Endothelial cell of umbilical vein (primary cell): ENCODE data around the gene SDC1.

ENCODE experiments used
- POLR2A ChIP-seq: IDR thresholded peaks from 2 replicates; pipeline ENCODE4 v1.6.1; 2012; ENCODE audit warnings: low read depth, mild to moderate bottlenecking, control low read depth, low read length
- TF ChIP-seq, protein P1 (sequence below), 2 donors: IDR thresholded peaks; 1 replicate in 1 of 2; 2 replicates in 1 of 2; pipeline ENCODE4 v1.5.1; 2011; ENCODE audit warnings: low read length in 2 of 2, mild to moderate bottlenecking in 2 of 2, moderate library complexity in 2 of 2, control low read depth in 1 of 2, inconsistent platforms in 1 of 2, low read depth in 1 of 2; ENCODE audit not compliant: insufficient read depth in 1 of 2; ENCODE audit errors: extremely low read depth in 1 of 2

DNA sequence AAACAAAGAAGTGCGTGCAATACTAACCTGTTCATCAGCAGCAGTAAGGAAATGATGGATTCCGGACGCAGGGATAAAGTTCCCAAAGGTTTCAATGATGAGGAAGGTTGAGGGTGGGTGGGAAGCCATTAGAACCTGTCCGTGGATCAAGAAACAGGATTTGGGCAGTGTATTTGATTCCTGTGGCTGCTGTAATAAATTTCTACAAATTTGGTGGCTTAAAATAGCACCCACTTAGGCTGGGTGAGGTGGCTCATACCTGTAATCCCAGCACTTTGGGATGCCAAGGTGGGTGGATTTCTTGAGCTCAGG, 5.1 kb upstream of the SDC1 start:
- TF ChIP-seq, protein P1, sequence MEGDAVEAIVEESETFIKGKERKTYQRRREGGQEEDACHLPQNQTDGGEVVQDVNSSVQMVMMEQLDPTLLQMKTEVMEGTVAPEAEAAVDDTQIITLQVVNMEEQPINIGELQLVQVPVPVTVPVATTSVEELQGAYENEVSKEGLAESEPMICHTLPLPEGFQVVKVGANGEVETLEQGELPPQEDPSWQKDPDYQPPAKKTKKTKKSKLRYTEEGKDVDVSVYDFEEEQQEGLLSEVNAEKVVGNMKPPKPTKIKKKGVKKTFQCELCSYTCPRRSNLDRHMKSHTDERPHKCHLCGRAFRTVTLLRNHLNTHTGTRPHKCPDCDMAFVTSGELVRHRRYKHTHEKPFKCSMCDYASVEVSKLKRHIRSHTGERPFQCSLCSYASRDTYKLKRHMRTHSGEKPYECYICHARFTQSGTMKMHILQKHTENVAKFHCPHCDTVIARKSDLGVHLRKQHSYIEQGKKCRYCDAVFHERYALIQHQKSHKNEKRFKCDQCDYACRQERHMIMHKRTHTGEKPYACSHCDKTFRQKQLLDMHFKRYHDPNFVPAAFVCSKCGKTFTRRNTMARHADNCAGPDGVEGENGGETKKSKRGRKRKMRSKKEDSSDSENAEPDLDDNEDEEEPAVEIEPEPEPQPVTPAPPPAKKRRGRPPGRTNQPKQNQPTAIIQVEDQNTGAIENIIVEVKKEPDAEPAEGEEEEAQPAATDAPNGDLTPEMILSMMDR (IDR thresholded peaks at IDR 0.05; ENCODE audit: extremely low read depth in 1 of 2, insufficient read depth in 1 of 2, low read depth in 1 of 2, low read length in 2 of 2), result no peak
- TF ChIP-seq POLR2A, result no peak
